Pancreas (tissue), 10 donors: Measurements from ENCODE around the gene DNAJC2. TPM values are rescaled to one million over a fixed set of nuclear protein-coding genes. Genes with fewer than 3 reads are reported as not detected.

Experiments
- ATAC-seq, 4 donors: fragments of 200-7000 bp; cut with Tn5 transposase; one replicate each; pipeline versions ENCODE4 v1.8.0 to v1.9.1; 2020; ENCODE audit warnings: mild to moderate bottlenecking in 4 of 4, moderate library complexity in 4 of 4
- DNase-seq, 6 donors: peaks; one replicate each; pipeline ENCODE4 v3.0.0-alpha.2; 2020
- FAIRE-seq: peaks from 2 replicates; lab custom pipeline; 2012; peaks lifted over from hg19 to GRCh38; lab: Jason Lieb, UNC
- H3K27ac ChIP-seq, 4 donors: fragments of 200-600 bp; sonication (generic); 1 replicate in 3 of 4; 2 replicates in 1 of 4; pipeline versions ENCODE4 v1.5.0 to v1.8.0; 2020
- H3K27me3 ChIP-seq, 4 donors: fragments of 200-600 bp; one replicate each; pipeline ENCODE4 v1.8.0; 2021
- H3K36me3 ChIP-seq, 3 donors: fragments of 200-600 bp; sonication (generic) in 1 of 3; one replicate each; pipeline versions ENCODE4 v1.5.0 to v1.8.0; 2020 to 2021
- H3K4me1 ChIP-seq, 3 donors: fragments of 200-600 bp; one replicate each; pipeline ENCODE4 v1.8.0; 2021
- H3K4me3 ChIP-seq, 4 donors: fragments of 200-600 bp; sonication (generic) in 2 of 4; one replicate each; pipeline versions ENCODE4 v1.5.0 to v1.8.0; 2020 to 2021
- H3K9me3 ChIP-seq, 4 donors: fragments of 200-600 bp; one replicate each; pipeline ENCODE4 v1.8.0; 2021
- CTCF ChIP-seq, 4 donors: fragments of 200-600 bp; sonication (generic) in 3 of 4; IDR thresholded peaks; one replicate each; pipeline versions ENCODE4 v1.5.0 to v1.8.0; 2021; ENCODE audit warnings: antibody characterized with exemption in 4 of 4
- whole genome bisulfite sequencing, 2 donors: extraction: QIAGEN DNeasy Blood & Tissue Kit; methylation state at CpG; one replicate each; pipeline ENCODE4 v1.1.7; 2013; 5-methylcytosine and 5-hydroxymethylcytosine counted together
- intact Hi-C, 3 donors: fragments of 100-400 bp; cut with DNase I; formaldehyde crosslinking; loops; one replicate each; pipeline versions ENCODE4 v1.11.1 to v1.14.2; 2022
- polyA plus RNA-seq, 2 donors: library from polyadenylated mRNA; stranded (reverse); fragments of 200-250 nt; gene quantifications; one replicate each; pipeline ENCODE4 v1.2.3, GENCODE V29; 2013
- total RNA-seq, 6 donors: library from RNA; stranded (reverse); fragmentation: NEBNext Ultra II Directional in 4 of 6; extraction: Animal tissue kit (Norgen Biotek cat#: 25700) in 4 of 6; gene quantifications; one replicate each; pipeline versions ENCODE4 v1.2.1 to v1.2.4, GENCODE V29; 2021 to 2023
- donor health status: healthy with polysubstance abuse.
- donor health status: DM: no; HTN: no; CAD: no; lungs with moderate emphysema.
- donor health status: DM: no; HTN: no; CAD: no.
- donor health status: control.
- donor health status: control.
- donor health status: Bipolar disorder and iron deficiency.
- donor health status: DM: yes; HTN: yes; CAD: no.
- donor health status: DM: no; HTN: no; CAD: no.
- donor health status: DM: no; HTN: no; CAD: no.
- donor health status: DM: yes; HTN: yes; CAD: no.

The DNAJC2 gene
- total and polyA plus RNA-seq, 8 donors: 8.1 to 24.4 (median 11.5) TPM

- H3K4me1 ChIP-seq: no peaks in the 10 kb centered on the region
- H3K36me3 ChIP-seq: no peaks in the 10 kb centered on the region
- no peaks in the 10 kb centered on the region for H3K27me3 ChIP-seq
- no peak for TF ChIP-seq CTCF (IDR thresholded peaks at IDR 0.05)
- no peaks in the 10 kb centered on the region for H3K9me3 ChIP-seq
- DNase-seq: no peak
- intact Hi-C loops: no loop called here
- WGBS, 2 donors: 72 to 82% methylated on average over 4 of the region's 4 CpGs
- H3K4me3 ChIP-seq: no peak overlapping the region
- ATAC-seq: peak in 1 of 4 donors; percentile 22
- FAIRE-seq: no peak
- no peak overlapping the region for H3K27ac ChIP-seq
These were observed 44.0 kb upstream of the DNAJC2 start for GRCh38 chr7:103388469-103389140.

GRCh38 chr7:103387242-103387641, 42.7 kb upstream of the DNAJC2 start:
- no peaks in the 10 kb centered on the region for H3K4me1 ChIP-seq
- ATAC-seq (no peak), DNase-seq (no peak), FAIRE-seq (no peak)
- intact Hi-C loops: no loop called here
- 83 to 96% methylated on average over 1 of the region's 1 CpG for WGBS, 2 donors
- no peaks in the 10 kb centered on the region for H3K27me3 ChIP-seq
- no peak overlapping the region for H3K27ac ChIP-seq
- H3K4me3 ChIP-seq: no peak overlapping the region
- H3K9me3 ChIP-seq: no peaks in the 10 kb centered on the region
- H3K36me3 ChIP-seq: no peaks in the 10 kb centered on the region
- TF ChIP-seq CTCF (IDR thresholded peaks at IDR 0.05): no peak

GRCh38 chr7:103382032-103382402, 37.5 kb upstream of the DNAJC2 start:
- Histone ChIP-seq H3K27ac (no peak overlapping the region), H3K4me3 (no peak overlapping the region), H3K36me3 (no peaks in the 10 kb centered on the region), H3K9me3 (no peaks in the 10 kb centered on the region), H3K4me1 (no peaks in the 10 kb centered on the region), H3K27me3 (no peaks in the 10 kb centered on the region)
- intact Hi-C loops: no loop called here
- TF ChIP-seq CTCF (IDR thresholded peaks at IDR 0.05): no peak
- no peak for ATAC-seq
- no peak for FAIRE-seq
- WGBS, 2 donors: 83 to 90% methylated on average over 4 to 5 of the region's 5 CpGs
- no peak for DNase-seq

- Histone ChIP-seq H3K27ac (no peak overlapping the region), H3K27me3 (no peaks in the 10 kb centered on the region), H3K4me3 (no peak overlapping the region), H3K4me1 (no peaks in the 10 kb centered on the region), H3K36me3 (no peaks in the 10 kb centered on the region), H3K9me3 (no peaks in the 10 kb centered on the region)
- ATAC-seq (no peak), FAIRE-seq (no peak), DNase-seq (no peak)
- 83 to 91% methylated on average over 4 of the region's 4 CpGs for WGBS, 2 donors
- intact Hi-C loops: no loop called here
- no peak for TF ChIP-seq CTCF (IDR thresholded peaks at IDR 0.05)
These were observed 36.9 kb upstream of the DNAJC2 start for GRCh38 chr7:103381280-103382031.
